Measurements from ENCODE around the gene VWA7.

Gene VWA7

GRCh38 chr6:31752739-31753319 is 24.3 kb downstream of the VWA7 start:
- no peak for DNase-seq (ENCODE audit: low read depth)

- DNase-seq (ENCODE audit: low read depth), result no peak
These were observed 26.6 kb downstream of the VWA7 start for GRCh38 chr6:31750411-31751022.

- no peak for DNase-seq (ENCODE audit: low read depth)
These were observed 27.7 kb downstream of the VWA7 start for GRCh38 chr6:31749301-31750036.

GRCh38 chr6:31744422-31744821 is 32.7 kb downstream of the VWA7 start:
- DNase-seq (ENCODE audit: low read depth), result no peak

GRCh38 chr6:31742894-31743293 is 34.2 kb downstream of the VWA7 start:
- DNase-seq (ENCODE audit: low read depth), result no peak

GRCh38 chr6:31741815-31742214 is 35.3 kb downstream of the VWA7 start:
- no peak for DNase-seq (ENCODE audit: low read depth)

- no peak for DNase-seq (ENCODE audit: low read depth)
These were observed 36.5 kb downstream of the VWA7 start for GRCh38 chr6:31740397-31741223.

GRCh38 chr6:31739639-31740396 is 37.3 kb downstream of the VWA7 start, which contains the start of gene MSH5:
Gene MSH5 (plus strand): TSS chr6:31740005. CDS start chr6:31740467, 462 bp downstream.
- peak; percentile 97 for DNase-seq (ENCODE audit: low read depth)

GRCh38 chr6:31737991-31738979 is 38.8 kb downstream of the VWA7 start:
- DNase-seq (ENCODE audit: low read depth), result peak; percentile 50

GRCh38 chr6:31737315-31737990 is 39.7 kb downstream of the VWA7 start:
- no peak for DNase-seq (ENCODE audit: low read depth)

GRCh38 chr6:31736768-31737314 is 40.3 kb downstream of the VWA7 start:
- no peak for DNase-seq (ENCODE audit: low read depth)

GRCh38 chr6:31736021-31736767 is 40.9 kb downstream of the VWA7 start, which contains the start of gene CLIC1:
Gene CLIC1 (minus strand): TSS chr6:31736530. CDS start chr6:31736300, 230 bp downstream.
- peak; percentile 78 for DNase-seq (ENCODE audit: low read depth)

- no peak for DNase-seq (ENCODE audit: low read depth)
These were observed 42.2 kb downstream of the VWA7 start for GRCh38 chr6:31734821-31735406.

- no peak for DNase-seq (ENCODE audit: low read depth)
These were observed 42.8 kb downstream of the VWA7 start for GRCh38 chr6:31734247-31734820.

GRCh38 chr6:31733734-31734133 is 43.4 kb downstream of the VWA7 start:
- no peak for DNase-seq (ENCODE audit: low read depth)

GRCh38 chr6:31732029-31732428 is 45.1 kb downstream of the VWA7 start:
- DNase-seq (ENCODE audit: low read depth), result no peak

GRCh38 chr6:31730631-31731086 is 46.5 kb downstream of the VWA7 start:
- no peak for DNase-seq (ENCODE audit: low read depth)
